Muscle layer of duodenum (tissue), 2 donors: Measurements from ENCODE around the gene RNF125.
"Not testable (repeated sequence)": the region's sequence is repeated elsewhere in the genome, so short reads cannot be mapped to it uniquely, and the experiment has no call there.

ENCODE experiments used
- H3K27ac ChIP-seq: one replicate; pipeline ENCODE4 v1.7.0; 2013; ENCODE audit warnings: mild to moderate bottlenecking, low read length
- H3K27me3 ChIP-seq: one replicate; pipeline ENCODE4 v1.7.0; 2013; ENCODE audit warnings: low read depth, mild to moderate bottlenecking, control low read depth, low read length
- H3K36me3 ChIP-seq, 2 donors: one replicate each; pipeline ENCODE4 v1.7.0; 2013; ENCODE audit warnings: low read length in 2 of 2, control low read depth in 1 of 2, mild to moderate bottlenecking in 1 of 2; ENCODE audit not compliant: insufficient read depth in 2 of 2, control insufficient read depth in 1 of 2
- H3K4me1 ChIP-seq, 2 donors: one replicate each; pipeline ENCODE4 v1.7.0; 2013; ENCODE audit warnings: low read length in 2 of 2, mild to moderate bottlenecking in 2 of 2, control low read depth in 1 of 2, moderate library complexity in 1 of 2; ENCODE audit not compliant: insufficient read depth in 2 of 2, control insufficient read depth in 1 of 2
- H3K4me3 ChIP-seq, 2 donors: one replicate each; pipeline ENCODE4 v1.7.0; 2013; ENCODE audit warnings: low read length in 2 of 2, low read depth in 1 of 2, mild to moderate bottlenecking in 1 of 2
- H3K9me3 ChIP-seq, 2 donors: one replicate each; pipeline ENCODE4 v1.7.0; 2013; ENCODE audit warnings: low read length in 2 of 2, control low read depth in 1 of 2, mild to moderate bottlenecking in 1 of 2; ENCODE audit not compliant: control insufficient read depth in 1 of 2
- donor health status: healthy.

RNF125 gene

GRCh38 chr18:32057624-32058165 lies 39.1 kb downstream of the RNF125 start:
- Histone ChIP-seq H3K27ac (no peak overlapping the region), H3K9me3 (no peaks in the 10 kb centered on the region), H3K36me3 (no peaks in the 10 kb centered on the region), H3K4me1 (no peaks in the 10 kb centered on the region), H3K4me3 (no peak overlapping the region), H3K27me3 (no peaks in the 10 kb centered on the region)

- Histone ChIP-seq H3K36me3 (no peaks in the 10 kb centered on the region), H3K4me1 (no peaks in the 10 kb centered on the region), H3K4me3 (no peak overlapping the region), H3K9me3 (no peaks in the 10 kb centered on the region), H3K27ac (no peak overlapping the region), H3K27me3 (no peaks in the 10 kb centered on the region)
Observed at GRCh38 chr18:32060026-32060425, 41.4 kb downstream of the RNF125 start.

GRCh38 chr18:32067375-32068167 lies 48.9 kb downstream of the RNF125 start:
- H3K9me3 ChIP-seq, result no peaks in the 10 kb centered on the region
- H3K4me3 ChIP-seq, result no peak overlapping the region
- H3K36me3 ChIP-seq, result no peaks in the 10 kb centered on the region
- H3K27ac ChIP-seq, result no peak overlapping the region
- H3K4me1 ChIP-seq, result no peaks in the 10 kb centered on the region
- H3K27me3 ChIP-seq, result no peaks in the 10 kb centered on the region

- H3K36me3 ChIP-seq, result no peaks in the 10 kb centered on the region
- no peaks in the 10 kb centered on the region for H3K9me3 ChIP-seq
- H3K27ac ChIP-seq, result no peak overlapping the region
- H3K4me1 ChIP-seq, result no peaks in the 10 kb centered on the region
- H3K27me3 ChIP-seq, result no peaks in the 10 kb centered on the region
- H3K4me3 ChIP-seq, result no peak overlapping the region
Observed at GRCh38 chr18:32072321-32072720, 53.7 kb downstream of the RNF125 start.

- no peaks in the 10 kb centered on the region for H3K9me3 ChIP-seq
- H3K4me1 ChIP-seq, result no peaks in the 10 kb centered on the region
- H3K27ac ChIP-seq, result no peak overlapping the region
- H3K27me3 ChIP-seq, result no peaks in the 10 kb centered on the region
- H3K4me3 ChIP-seq, result no peak overlapping the region
- no peaks in the 10 kb centered on the region for H3K36me3 ChIP-seq
Observed at GRCh38 chr18:32074206-32074605, 55.6 kb downstream of the RNF125 start.

GRCh38 chr18:32078845-32079244 lies 60.2 kb downstream of the RNF125 start:
- Histone ChIP-seq H3K27me3 (no peaks in the 10 kb centered on the region), H3K9me3 (no peaks in the 10 kb centered on the region), H3K27ac (no peak overlapping the region), H3K4me3 (no peak overlapping the region), H3K36me3 (no peaks in the 10 kb centered on the region), H3K4me1 (no peaks in the 10 kb centered on the region)

GRCh38 chr18:32081881-32082280 lies 63.3 kb downstream of the RNF125 start:
- no peak overlapping the region for H3K4me3 ChIP-seq
- no peaks in the 10 kb centered on the region for H3K9me3 ChIP-seq
- H3K27me3 ChIP-seq, result no peaks in the 10 kb centered on the region
- H3K27ac ChIP-seq, result no peak overlapping the region
- H3K4me1 ChIP-seq, result no peaks in the 10 kb centered on the region
- H3K36me3 ChIP-seq, result no peaks in the 10 kb centered on the region

- H3K4me1 ChIP-seq, result no peaks in the 10 kb centered on the region
- H3K9me3 ChIP-seq, result no peaks in the 10 kb centered on the region
- no peak overlapping the region for H3K4me3 ChIP-seq
- H3K27me3 ChIP-seq, result no peaks in the 10 kb centered on the region
- H3K27ac ChIP-seq, result no peak overlapping the region
- no peaks in the 10 kb centered on the region for H3K36me3 ChIP-seq
Observed at GRCh38 chr18:32083781-32084180, 65.2 kb downstream of the RNF125 start.

GRCh38 chr18:32086881-32087280 lies 68.3 kb downstream of the RNF125 start:
- H3K36me3 ChIP-seq, result no peaks in the 10 kb centered on the region
- H3K4me1 ChIP-seq, result no peaks in the 10 kb centered on the region
- H3K27ac ChIP-seq, result no peak overlapping the region
- no peak overlapping the region for H3K4me3 ChIP-seq
- no peaks in the 10 kb centered on the region for H3K9me3 ChIP-seq
- no peaks in the 10 kb centered on the region for H3K27me3 ChIP-seq

- not testable (repeated sequence) for H3K27me3 ChIP-seq, H3K4me3 ChIP-seq, H3K36me3 ChIP-seq, H3K9me3 ChIP-seq, H3K27ac ChIP-seq
- H3K4me1 ChIP-seq, result peaks cover 6 to 11% of the 10 kb centered on the region in 2 donors
Observed at GRCh38 chr18:32090831-32091230, 72.2 kb downstream of the RNF125 start.

- H3K27ac ChIP-seq, result peak overlapping the region; percentile 98
- no peaks in the 10 kb centered on the region for H3K27me3 ChIP-seq
- H3K4me3 ChIP-seq, result peak overlapping the region; percentile 57 to 89
- peaks cover 0 to 5% of the 10 kb centered on the region in 2 donors for H3K36me3 ChIP-seq
- H3K4me1 ChIP-seq, result peaks cover 6 to 11% of the 10 kb centered on the region in 2 donors
- no peaks in the 10 kb centered on the region for H3K9me3 ChIP-seq
Observed at GRCh38 chr18:32091325-32091723, 72.7 kb downstream of the RNF125 start.
